RWPE2 (cell line): ENCODE measurements around the gene STXBP2.

Experiments used
- ATAC-seq: fragments of 200-7000 bp; cut with Tn5 transposase; 3 replicates; pipeline ENCODE4 v1.9.1; 2021; ENCODE audit warnings: low read depth
- DNase-seq: peaks from one replicate; pipeline ENCODE4 v3.0.0-alpha.2; 2020; ENCODE audit warnings: low spot score
- H3K27ac ChIP-seq: fragments of 450-650 bp; 2 replicates; pipeline ENCODE4 v1.5.1; 2017; ENCODE audit warnings: mild to moderate bottlenecking; ENCODE audit not compliant: poor library complexity, severe bottlenecking
- H3K27me3 ChIP-seq: fragments of 250-450 bp; sonication (Bioruptor Pico); 2 replicates; pipeline ENCODE4 v1.5.1; 2021; ENCODE audit warnings: mild to moderate bottlenecking, moderate library complexity; ENCODE audit not compliant: insufficient read depth, poor library complexity, severe bottlenecking
- H3K36me3 ChIP-seq: fragments of 250-450 bp; sonication (Bioruptor Pico); 2 replicates; pipeline ENCODE4 v1.5.1; 2020; ENCODE audit warnings: low read depth, mild to moderate bottlenecking, moderate library complexity
- H3K4me1 ChIP-seq: fragments of 250-450 bp; sonication (Bioruptor Pico); 2 replicates; pipeline ENCODE4 v1.5.1; 2021; ENCODE audit warnings: mild to moderate bottlenecking, moderate library complexity; ENCODE audit not compliant: insufficient read depth, poor library complexity, severe bottlenecking
- H3K4me3 ChIP-seq: fragments of 250-450 bp; sonication (Bioruptor Pico); 2 replicates; pipeline ENCODE4 v1.5.1; 2021; ENCODE audit warnings: mild to moderate bottlenecking, moderate library complexity; ENCODE audit not compliant: severe bottlenecking
- H3K9me3 ChIP-seq: fragments of 250-450 bp; sonication (Bioruptor Pico); 2 replicates; pipeline ENCODE4 v1.5.1; 2021; ENCODE audit warnings: mild to moderate bottlenecking, moderate library complexity; ENCODE audit not compliant: severe bottlenecking
- TF ChIP-seq, protein P1 (sequence below): fragments of 450-650 bp; IDR thresholded peaks from one replicate; pipeline ENCODE4 v1.5.1; 2017; ENCODE audit warnings: mild to moderate bottlenecking, moderate library complexity; ENCODE audit not compliant: poor library complexity, severe bottlenecking

Gene STXBP2

DNA sequence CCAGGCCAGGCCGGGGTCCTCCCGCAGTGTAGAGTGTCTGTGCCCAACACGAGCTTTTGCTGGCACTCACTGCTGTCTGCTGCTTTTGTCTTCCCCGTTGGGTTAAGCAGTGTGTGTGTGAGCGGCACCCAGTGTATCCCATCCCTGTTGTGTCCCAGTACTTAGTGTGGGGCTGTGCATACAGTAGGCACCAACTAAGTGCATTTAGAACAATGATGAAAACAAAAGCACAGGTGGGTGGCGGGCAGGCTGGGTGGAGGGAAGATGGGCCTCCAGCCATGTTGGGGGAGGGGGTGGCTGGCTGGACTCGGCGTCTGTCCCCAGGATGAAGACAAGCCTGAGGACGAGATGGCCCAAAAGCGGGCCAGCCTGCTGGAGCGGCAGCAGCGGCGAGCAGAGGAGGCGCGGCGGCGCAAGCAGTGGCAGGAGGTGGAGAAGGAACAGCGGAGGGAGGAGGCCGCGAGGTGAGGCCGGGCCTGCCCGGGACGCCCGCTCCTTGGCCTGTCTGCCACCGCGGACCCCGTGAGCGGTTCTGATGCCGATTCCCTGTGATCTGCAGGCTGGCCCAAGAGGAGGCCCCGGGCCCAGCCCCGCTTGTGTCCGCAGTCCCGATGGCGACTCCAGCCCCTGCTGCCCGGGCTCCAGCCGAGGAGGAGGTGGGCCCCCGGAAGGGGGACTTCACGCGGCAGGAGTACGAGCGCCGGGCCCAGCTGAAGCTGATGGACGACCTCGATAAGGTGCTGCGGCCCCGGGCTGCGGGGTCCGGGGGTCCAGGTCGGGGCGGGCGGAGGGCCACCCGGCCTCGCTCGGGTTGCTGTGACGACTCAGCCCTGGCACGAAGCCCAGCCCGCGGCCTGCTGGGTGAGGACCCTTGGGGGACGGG is 21.8 kb upstream of the STXBP2 start:
- DNase-seq (no peak), ATAC-seq (no peak)
- TF ChIP-seq, protein P1, sequence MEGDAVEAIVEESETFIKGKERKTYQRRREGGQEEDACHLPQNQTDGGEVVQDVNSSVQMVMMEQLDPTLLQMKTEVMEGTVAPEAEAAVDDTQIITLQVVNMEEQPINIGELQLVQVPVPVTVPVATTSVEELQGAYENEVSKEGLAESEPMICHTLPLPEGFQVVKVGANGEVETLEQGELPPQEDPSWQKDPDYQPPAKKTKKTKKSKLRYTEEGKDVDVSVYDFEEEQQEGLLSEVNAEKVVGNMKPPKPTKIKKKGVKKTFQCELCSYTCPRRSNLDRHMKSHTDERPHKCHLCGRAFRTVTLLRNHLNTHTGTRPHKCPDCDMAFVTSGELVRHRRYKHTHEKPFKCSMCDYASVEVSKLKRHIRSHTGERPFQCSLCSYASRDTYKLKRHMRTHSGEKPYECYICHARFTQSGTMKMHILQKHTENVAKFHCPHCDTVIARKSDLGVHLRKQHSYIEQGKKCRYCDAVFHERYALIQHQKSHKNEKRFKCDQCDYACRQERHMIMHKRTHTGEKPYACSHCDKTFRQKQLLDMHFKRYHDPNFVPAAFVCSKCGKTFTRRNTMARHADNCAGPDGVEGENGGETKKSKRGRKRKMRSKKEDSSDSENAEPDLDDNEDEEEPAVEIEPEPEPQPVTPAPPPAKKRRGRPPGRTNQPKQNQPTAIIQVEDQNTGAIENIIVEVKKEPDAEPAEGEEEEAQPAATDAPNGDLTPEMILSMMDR, result no peak
- Histone ChIP-seq H3K27me3 (no peaks in the 10 kb centered on the region), H3K36me3 (peaks cover 6% of the 10 kb centered on the region; the same call in 1 of the 2 replicates), H3K4me3 (no peak overlapping the region), H3K27ac (no peak overlapping the region), H3K9me3 (no peaks in the 10 kb centered on the region), H3K4me1 (no peaks in the 10 kb centered on the region)

DNA sequence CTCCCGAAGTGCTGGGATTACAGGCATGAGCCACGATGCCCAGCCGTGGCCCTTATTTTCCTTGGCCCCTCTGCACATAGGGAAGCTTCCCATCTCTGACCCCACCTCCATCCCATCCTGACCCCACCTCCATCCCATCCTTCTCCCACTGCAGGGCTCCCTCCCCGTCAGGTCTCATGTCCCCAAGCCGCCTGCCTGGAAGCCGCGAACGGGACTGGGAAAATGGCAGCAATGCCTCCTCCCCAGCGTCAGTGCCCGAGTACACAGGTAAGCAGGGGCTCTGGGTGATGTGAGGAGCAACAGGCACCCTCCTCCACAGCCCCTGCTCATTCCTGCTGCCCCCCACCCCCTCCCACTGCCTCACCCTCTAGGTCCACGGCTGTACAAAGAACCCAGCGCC is 19.7 kb upstream of the STXBP2 start:
- Histone ChIP-seq H3K4me3 (no peak overlapping the region), H3K27ac (no peak overlapping the region), H3K36me3 (peaks cover 16% of the 10 kb centered on the region), H3K9me3 (no peaks in the 10 kb centered on the region), H3K4me1 (no peaks in the 10 kb centered on the region), H3K27me3 (no peaks in the 10 kb centered on the region)
- TF ChIP-seq, protein P1, result no peak
- DNase-seq (no peak), ATAC-seq (no peak)

DNA sequence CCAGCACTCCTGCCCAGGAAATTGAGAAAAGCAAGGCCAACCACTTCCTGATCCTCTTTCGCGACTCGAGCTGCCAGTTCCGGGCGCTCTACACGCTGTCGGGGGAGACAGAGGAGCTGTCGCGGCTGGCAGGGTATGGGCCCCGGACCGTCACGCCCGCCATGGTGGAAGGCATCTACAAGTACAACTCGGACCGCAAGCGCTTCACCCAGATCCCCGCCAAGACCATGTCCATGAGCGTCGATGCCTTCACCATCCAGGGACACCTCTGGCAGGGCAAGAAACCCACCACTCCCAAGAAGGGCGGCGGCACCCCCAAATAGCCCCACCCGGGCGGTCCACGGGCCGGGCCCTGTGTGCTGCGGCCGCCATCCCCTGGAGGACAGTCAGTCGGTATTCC is 19.2 kb upstream of the STXBP2 start:
- no peaks in the 10 kb centered on the region for H3K4me1 ChIP-seq
- DNase-seq, result no peak
- peaks cover 21% of the 10 kb centered on the region for H3K36me3 ChIP-seq

DNA sequence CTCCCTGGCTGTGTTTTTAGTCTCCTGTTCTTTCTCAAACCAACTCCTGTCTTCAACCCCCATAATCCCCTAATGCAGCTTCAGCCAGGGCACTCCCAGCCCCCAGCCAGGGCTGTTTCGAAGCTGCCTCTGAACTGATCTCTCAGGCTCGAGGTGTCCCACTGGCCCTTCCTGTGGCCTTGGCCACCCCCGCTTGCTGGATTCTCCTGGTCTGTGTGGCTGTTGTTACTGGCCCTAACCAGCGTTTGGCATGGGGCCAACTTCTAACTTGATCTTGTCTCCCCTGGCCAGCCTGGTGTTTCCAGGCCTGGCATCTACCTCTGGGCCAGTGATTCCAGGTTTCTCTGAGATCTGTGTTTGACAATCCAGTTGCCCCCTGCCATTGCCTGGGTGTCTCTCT is 18.6 kb upstream of the STXBP2 start:
- peak overlapping the region; percentile 48 for H3K27ac ChIP-seq
- no peak for DNase-seq
- no peaks in the 10 kb centered on the region for H3K4me1 ChIP-seq
- TF ChIP-seq, protein P1, result no peak
- H3K4me3 ChIP-seq, result no peak overlapping the region
- peak; percentile 7; the same call in 2 of the 3 replicates for ATAC-seq
- no peaks in the 10 kb centered on the region for H3K27me3 ChIP-seq
- no peaks in the 10 kb centered on the region for H3K9me3 ChIP-seq
- peaks cover 26% of the 10 kb centered on the region for H3K36me3 ChIP-seq

More for the DNA sequence above, 19.2 kb upstream of the STXBP2 start:
- Histone ChIP-seq H3K4me3 (no peak overlapping the region), H3K27ac (no peak overlapping the region), H3K27me3 (no peaks in the 10 kb centered on the region), H3K9me3 (no peaks in the 10 kb centered on the region)
- TF ChIP-seq, protein P1, result no peak
- no peak for ATAC-seq
